Measurements from ENCODE around the gene CLDN34.

CLDN34 gene

DNA sequence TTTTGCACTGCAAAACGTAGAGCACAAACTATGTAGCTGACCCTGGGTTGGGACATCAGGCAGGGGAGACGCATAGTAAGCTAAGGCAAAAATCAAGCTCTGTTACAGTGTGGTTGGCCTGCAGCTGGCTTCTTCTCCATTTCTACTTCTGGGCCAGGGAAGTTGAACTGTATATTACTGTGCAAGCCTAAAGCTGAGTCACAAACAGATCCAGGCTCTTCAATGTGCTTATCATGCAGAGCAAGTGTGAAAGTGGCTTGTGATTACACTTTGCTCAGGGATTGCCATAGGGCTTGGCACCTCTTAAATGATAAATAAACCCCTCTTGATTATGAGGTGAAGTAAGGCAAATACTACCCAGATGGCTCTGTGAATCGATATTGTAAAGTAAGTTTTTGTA lies 40.5 kb downstream of the CLDN34 start:
- no peak overlapping the region for H4K8ac ChIP-seq (ENCODE audit: low read depth, low read length)
- H3K4me2 ChIP-seq (ENCODE audit: insufficient read depth, low read length, poor library complexity, severe bottlenecking): no peak overlapping the region
- no peak overlapping the region for H2BK5ac ChIP-seq (ENCODE audit: low read length)
- no peaks in the 10 kb centered on the region for H3K79me1 ChIP-seq (ENCODE audit: low read depth, low read length)
- H2BK15ac ChIP-seq (ENCODE audit: low read length): no peak overlapping the region
- no peak overlapping the region for H2AFZ ChIP-seq (ENCODE audit: low read length)
- no peak overlapping the region for H3K23ac ChIP-seq (ENCODE audit: low read depth, low read length, poor library complexity)
- H4K91ac ChIP-seq (ENCODE audit: low read depth, low read length, poor library complexity): no peak overlapping the region
- H3K14ac ChIP-seq (ENCODE audit: low read length): no peak overlapping the region
- no peaks in the 10 kb centered on the region for H3K9me3 ChIP-seq (replicated peaks in 1 of 2; ENCODE audit: control insufficient read depth in 2 of 2, insufficient read depth in 1 of 2, low read depth in 1 of 2, low read length in 2 of 2)
- no peak for DNase-seq (ENCODE audit: low spot score)
- no peak overlapping the region for H3K9ac ChIP-seq (ENCODE audit: low read depth, low read length, poor library complexity)
- no peak overlapping the region for H2AK5ac ChIP-seq (ENCODE audit: low read depth, low read length)
- H3K4me1 ChIP-seq (ENCODE audit: control insufficient read depth in 2 of 2, insufficient read depth in 1 of 2, low read depth in 1 of 2, low read length in 2 of 2): peaks cover 6 to 8% of the 10 kb centered on the region in 2 donors
- no peak overlapping the region for H3K4me3 ChIP-seq (ENCODE audit: low read length in 2 of 2)
- H2BK12ac ChIP-seq (ENCODE audit: low read length): no peak overlapping the region
- H3K18ac ChIP-seq (ENCODE audit: low read length): no peak overlapping the region
- no CpG with 5 or more reads among the region's 3 CpGs for WGBS, 2 donors (ENCODE audit: extremely low coverage in 2 of 2, insufficient read length in 2 of 2, insufficient replicate concordance in 1 of 2)
- H2BK120ac ChIP-seq (ENCODE audit: low read depth, low read length): no peak overlapping the region
- H3K36me3 ChIP-seq (replicated peaks in 1 of 2; ENCODE audit: control insufficient read depth in 2 of 2, insufficient read depth in 2 of 2, low read length in 2 of 2): no peaks in the 10 kb centered on the region
- H3K27me3 ChIP-seq (ENCODE audit: control insufficient read depth in 3 of 3, insufficient read depth in 3 of 3, low read depth in 1 of 3, low read length in 3 of 3): no peaks in the 10 kb centered on the region
- no peak overlapping the region for H3K27ac ChIP-seq (replicated peaks; ENCODE audit: low read length)
- no peak overlapping the region for H3K4ac ChIP-seq (ENCODE audit: low read length)

DNA sequence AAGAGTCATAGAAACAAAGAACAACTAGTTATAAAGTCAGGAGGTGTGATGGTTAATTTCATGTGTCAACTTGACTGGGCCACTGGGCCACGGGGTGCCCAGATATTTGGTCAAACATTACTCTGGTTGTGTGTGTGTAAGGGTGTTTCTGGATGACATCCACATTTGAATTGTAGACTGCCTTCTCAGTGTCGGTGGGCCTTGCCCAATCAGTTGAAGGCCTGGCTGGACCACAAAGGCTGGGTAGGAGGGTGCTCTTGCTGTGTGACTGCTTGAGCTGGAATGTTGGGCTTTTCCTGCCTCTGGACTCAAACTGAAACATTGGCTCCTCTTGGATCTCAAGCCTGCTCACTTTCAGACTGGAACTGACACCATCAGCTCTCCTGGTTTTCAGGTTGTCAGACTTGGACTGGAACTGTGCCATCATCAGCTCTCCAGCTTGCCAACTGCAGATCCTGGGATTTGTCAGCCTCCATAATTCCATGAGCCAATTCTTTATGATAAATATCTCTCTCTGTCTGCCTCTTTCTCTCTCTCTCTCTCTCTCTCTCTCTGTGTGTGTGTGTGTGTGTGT lies 41.4 kb downstream of the CLDN34 start:
- no peak overlapping the region for H2AFZ ChIP-seq (ENCODE audit: low read length)
- H3K79me1 ChIP-seq (ENCODE audit: low read depth, low read length): no peaks in the 10 kb centered on the region
- no peak overlapping the region for H3K18ac ChIP-seq (ENCODE audit: low read length)
- no peak overlapping the region for H2BK120ac ChIP-seq (ENCODE audit: low read depth, low read length)
- no peak overlapping the region for H2AK5ac ChIP-seq (ENCODE audit: low read depth, low read length)
- H3K27me3 ChIP-seq (ENCODE audit: control insufficient read depth in 3 of 3, insufficient read depth in 3 of 3, low read depth in 1 of 3, low read length in 3 of 3): no peaks in the 10 kb centered on the region
- H3K4ac ChIP-seq (ENCODE audit: low read length): no peak overlapping the region
- no peak overlapping the region for H4K91ac ChIP-seq (ENCODE audit: low read depth, low read length, poor library complexity)
- no peak overlapping the region for H4K8ac ChIP-seq (ENCODE audit: low read depth, low read length)
- no peak overlapping the region for H2BK12ac ChIP-seq (ENCODE audit: low read length)
- no peaks in the 10 kb centered on the region for H3K9me3 ChIP-seq (replicated peaks in 1 of 2; ENCODE audit: control insufficient read depth in 2 of 2, insufficient read depth in 1 of 2, low read depth in 1 of 2, low read length in 2 of 2)
- no peak overlapping the region for H3K4me2 ChIP-seq (ENCODE audit: insufficient read depth, low read length, poor library complexity, severe bottlenecking)
- no peak overlapping the region for H3K23ac ChIP-seq (ENCODE audit: low read depth, low read length, poor library complexity)
- WGBS, 2 donors (ENCODE audit: extremely low coverage in 2 of 2, insufficient read length in 2 of 2, insufficient replicate concordance in 1 of 2): no CpG with 5 or more reads among the region's 2 CpGs
- H3K9ac ChIP-seq (ENCODE audit: low read depth, low read length, poor library complexity): no peak overlapping the region
- H3K27ac ChIP-seq (replicated peaks; ENCODE audit: low read length): no peak overlapping the region
- peaks cover 6 to 8% of the 10 kb centered on the region in 2 donors for H3K4me1 ChIP-seq (ENCODE audit: control insufficient read depth in 2 of 2, insufficient read depth in 1 of 2, low read depth in 1 of 2, low read length in 2 of 2)
- no peak overlapping the region for H3K14ac ChIP-seq (ENCODE audit: low read length)
- no peak overlapping the region for H2BK15ac ChIP-seq (ENCODE audit: low read length)
- H2BK5ac ChIP-seq (ENCODE audit: low read length): no peak overlapping the region
- no peaks in the 10 kb centered on the region for H3K36me3 ChIP-seq (replicated peaks in 1 of 2; ENCODE audit: control insufficient read depth in 2 of 2, insufficient read depth in 2 of 2, low read length in 2 of 2)
- no peak for DNase-seq (ENCODE audit: low spot score)
- no peak overlapping the region for H3K4me3 ChIP-seq (ENCODE audit: low read length in 2 of 2)

DNA sequence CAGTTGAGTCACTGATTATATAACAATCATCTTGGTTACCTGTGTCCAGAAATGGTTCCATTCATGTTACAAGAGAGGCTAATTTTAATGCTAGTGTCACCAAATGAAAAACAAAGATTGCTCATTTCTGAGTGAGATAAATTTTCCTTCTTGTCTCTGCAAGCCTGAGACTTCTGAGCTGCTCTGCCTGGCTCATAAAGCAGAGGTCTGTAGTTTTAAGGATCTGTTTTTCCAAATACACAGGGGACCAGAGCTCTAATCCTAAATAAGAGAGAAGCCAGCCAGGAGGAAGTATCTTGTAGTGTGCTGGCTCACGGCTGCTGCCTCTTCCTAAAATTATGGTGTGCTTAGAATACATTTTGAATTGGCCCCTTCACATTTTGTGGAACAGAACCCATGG lies 42.6 kb downstream of the CLDN34 start:
- WGBS, 2 donors (ENCODE audit: extremely low coverage in 2 of 2, insufficient read length in 2 of 2, insufficient replicate concordance in 1 of 2): no CpG with 5 or more reads among the region's 1 CpG
- Histone ChIP-seq H3K4me2 (ENCODE audit: insufficient read depth, low read length, poor library complexity, severe bottlenecking) (no peak overlapping the region), H2BK5ac (ENCODE audit: low read length) (no peak overlapping the region), H3K27ac (replicated peaks; ENCODE audit: low read length) (no peak overlapping the region), H3K9ac (ENCODE audit: low read depth, low read length, poor library complexity) (no peak overlapping the region), H2BK15ac (ENCODE audit: low read length) (no peak overlapping the region), H3K27me3 (ENCODE audit: control insufficient read depth in 3 of 3, insufficient read depth in 3 of 3, low read depth in 1 of 3, low read length in 3 of 3) (no peaks in the 10 kb centered on the region), H3K23ac (ENCODE audit: low read depth, low read length, poor library complexity) (no peak overlapping the region), H2AFZ (ENCODE audit: low read length) (no peak overlapping the region), H3K14ac (ENCODE audit: low read length) (no peak overlapping the region), H4K8ac (ENCODE audit: low read depth, low read length) (no peak overlapping the region), H3K4me3 (ENCODE audit: low read length in 2 of 2) (no peak overlapping the region), H3K4ac (ENCODE audit: low read length) (no peak overlapping the region), H2BK12ac (ENCODE audit: low read length) (no peak overlapping the region), H2BK120ac (ENCODE audit: low read depth, low read length) (no peak overlapping the region), H3K36me3 (replicated peaks in 1 of 2; ENCODE audit: control insufficient read depth in 2 of 2, insufficient read depth in 2 of 2, low read length in 2 of 2) (no peaks in the 10 kb centered on the region), H2AK5ac (ENCODE audit: low read depth, low read length) (no peak overlapping the region), H4K91ac (ENCODE audit: low read depth, low read length, poor library complexity) (no peak overlapping the region), H3K18ac (ENCODE audit: low read length) (no peak overlapping the region), H3K79me1 (ENCODE audit: low read depth, low read length) (no peaks in the 10 kb centered on the region), H3K4me1 (ENCODE audit: control insufficient read depth in 2 of 2, insufficient read depth in 1 of 2, low read depth in 1 of 2, low read length in 2 of 2) (peaks cover 6 to 8% of the 10 kb centered on the region in 2 donors), H3K9me3 (replicated peaks in 1 of 2; ENCODE audit: control insufficient read depth in 2 of 2, insufficient read depth in 1 of 2, low read depth in 1 of 2, low read length in 2 of 2) (no peaks in the 10 kb centered on the region)
- no peak for DNase-seq (ENCODE audit: low spot score)

DNA sequence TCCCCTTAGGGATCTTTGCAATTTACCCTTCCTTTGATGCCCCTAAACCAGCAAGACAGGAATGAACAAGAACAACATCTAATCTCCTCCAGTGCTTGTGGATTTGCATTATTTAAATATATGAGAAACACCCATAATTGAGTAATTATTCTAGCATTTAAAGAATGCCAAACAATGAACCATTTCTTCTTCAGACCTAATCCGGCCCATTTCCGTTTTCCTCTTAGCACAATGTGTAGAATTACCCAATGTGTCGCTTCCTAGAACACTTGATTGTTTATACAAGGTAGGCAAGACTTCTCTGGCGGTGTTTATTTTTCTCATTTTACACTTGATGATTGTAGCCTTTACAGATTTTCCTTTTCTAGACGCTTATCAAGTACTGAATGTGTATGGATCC lies 43.5 kb downstream of the CLDN34 start:
- no peak overlapping the region for H2AK5ac ChIP-seq (ENCODE audit: low read depth, low read length)
- H3K9ac ChIP-seq (ENCODE audit: low read depth, low read length, poor library complexity): no peak overlapping the region
- no peak overlapping the region for H3K4ac ChIP-seq (ENCODE audit: low read length)
- no peak overlapping the region for H3K4me2 ChIP-seq (ENCODE audit: insufficient read depth, low read length, poor library complexity, severe bottlenecking)
- no peaks in the 10 kb centered on the region for H3K79me1 ChIP-seq (ENCODE audit: low read depth, low read length)
- peaks cover 6 to 7% of the 10 kb centered on the region in 2 donors for H3K4me1 ChIP-seq (ENCODE audit: control insufficient read depth in 2 of 2, insufficient read depth in 1 of 2, low read depth in 1 of 2, low read length in 2 of 2)
- peak overlapping the region; percentile 69 for H2AFZ ChIP-seq (ENCODE audit: low read length)
- DNase-seq (ENCODE audit: low spot score): no peak
- no peak overlapping the region for H3K23ac ChIP-seq (ENCODE audit: low read depth, low read length, poor library complexity)
- H3K18ac ChIP-seq (ENCODE audit: low read length): no peak overlapping the region
- no peak overlapping the region for H3K14ac ChIP-seq (ENCODE audit: low read length)
- H3K9me3 ChIP-seq (replicated peaks in 1 of 2; ENCODE audit: control insufficient read depth in 2 of 2, insufficient read depth in 1 of 2, low read depth in 1 of 2, low read length in 2 of 2): no peaks in the 10 kb centered on the region
- no peak overlapping the region for H4K91ac ChIP-seq (ENCODE audit: low read depth, low read length, poor library complexity)
- H3K27me3 ChIP-seq (ENCODE audit: control insufficient read depth in 3 of 3, insufficient read depth in 3 of 3, low read depth in 1 of 3, low read length in 3 of 3): no peaks in the 10 kb centered on the region
- no peaks in the 10 kb centered on the region for H3K36me3 ChIP-seq (replicated peaks in 1 of 2; ENCODE audit: control insufficient read depth in 2 of 2, insufficient read depth in 2 of 2, low read length in 2 of 2)
- H3K27ac ChIP-seq (replicated peaks; ENCODE audit: low read length): peak overlapping the region; percentile 69
- H2BK5ac ChIP-seq (ENCODE audit: low read length): no peak overlapping the region
- no peak overlapping the region for H3K4me3 ChIP-seq (ENCODE audit: low read length in 2 of 2)
- H2BK120ac ChIP-seq (ENCODE audit: low read depth, low read length): no peak overlapping the region
- H2BK15ac ChIP-seq (ENCODE audit: low read length): no peak overlapping the region
- H4K8ac ChIP-seq (ENCODE audit: low read depth, low read length): no peak overlapping the region
- no CpG with 5 or more reads among the region's 5 CpGs for WGBS, 2 donors (ENCODE audit: extremely low coverage in 2 of 2, insufficient read length in 2 of 2, insufficient replicate concordance in 1 of 2)
- H2BK12ac ChIP-seq (ENCODE audit: low read length): no peak overlapping the region

Data from neuronal stem cell (in vitro differentiated cells).